ENCODE results near the gene KIF1B.
"Not testable (repeated sequence)": the region's sequence is repeated elsewhere in the genome, so short reads cannot be mapped to it uniquely, and the experiment has no call there.

The KIF1B gene

GRCh38 chr1:10185759-10186158, 24.6 kb upstream of the KIF1B start:
- no peak for TF ChIP-seq ZNF274 (IDR thresholded peaks at IDR 0.05; ENCODE audit: low read depth, low read length)

GRCh38 chr1:10186331-10187025, 23.9 kb upstream of the KIF1B start:
- H3K4me3 ChIP-seq (ENCODE audit: low read length), result no peak overlapping the region
- TF ChIP-seq ZNF274 (IDR thresholded peaks at IDR 0.05; ENCODE audit: low read depth, low read length), result no peak

More at GRCh38 chr1:10185759-10186158, 24.6 kb upstream of the KIF1B start:
- H3K4me3 ChIP-seq (ENCODE audit: low read length), result no peak overlapping the region

DNA sequence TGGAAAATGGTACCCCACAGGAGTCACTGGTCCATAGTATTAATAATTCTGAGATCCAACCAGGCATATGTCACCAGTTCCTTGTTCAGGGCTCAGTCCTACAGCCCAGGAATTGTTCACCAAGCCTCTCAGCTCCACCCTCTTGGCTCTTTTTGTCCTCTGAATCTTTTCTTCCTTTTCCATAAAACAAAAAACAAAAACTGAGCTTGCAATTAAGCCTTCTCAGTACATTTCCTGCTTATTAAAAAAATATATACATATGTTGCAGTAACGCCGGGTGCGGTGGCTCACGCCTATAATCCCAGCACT, 23.4 kb upstream of the KIF1B start:
- H3K4me3 ChIP-seq (ENCODE audit: low read length), result no peak overlapping the region
- TF ChIP-seq ZNF274 (IDR thresholded peaks at IDR 0.05; ENCODE audit: low read depth, low read length), result no peak

DNA sequence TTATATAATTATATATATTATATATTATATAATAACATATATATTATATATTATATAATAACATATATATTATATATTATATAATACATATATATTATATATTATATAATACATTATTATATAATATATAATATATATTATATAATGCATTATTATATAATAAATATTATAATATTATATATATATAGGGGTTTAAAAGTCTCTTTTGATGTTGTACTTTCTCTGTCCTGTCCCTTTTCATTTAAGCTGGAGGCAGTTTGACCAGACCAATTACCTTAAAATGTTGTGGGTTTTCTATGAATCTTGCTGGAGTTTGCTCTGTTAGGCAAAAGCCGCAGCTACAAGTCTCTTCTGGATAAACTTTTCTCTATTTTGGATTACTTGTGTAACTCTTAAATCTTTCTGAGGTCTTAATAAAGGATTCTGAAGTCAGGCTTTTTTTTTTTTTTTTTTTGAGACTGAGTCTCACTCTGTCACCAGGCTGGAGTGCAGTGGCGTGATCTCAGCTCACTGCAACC, 22.2 kb upstream of the KIF1B start:
- H3K4me3 ChIP-seq (ENCODE audit: low read length), result no peak overlapping the region
- TF ChIP-seq ZNF274 (IDR thresholded peaks at IDR 0.05; ENCODE audit: low read depth, low read length), result no peak

DNA sequence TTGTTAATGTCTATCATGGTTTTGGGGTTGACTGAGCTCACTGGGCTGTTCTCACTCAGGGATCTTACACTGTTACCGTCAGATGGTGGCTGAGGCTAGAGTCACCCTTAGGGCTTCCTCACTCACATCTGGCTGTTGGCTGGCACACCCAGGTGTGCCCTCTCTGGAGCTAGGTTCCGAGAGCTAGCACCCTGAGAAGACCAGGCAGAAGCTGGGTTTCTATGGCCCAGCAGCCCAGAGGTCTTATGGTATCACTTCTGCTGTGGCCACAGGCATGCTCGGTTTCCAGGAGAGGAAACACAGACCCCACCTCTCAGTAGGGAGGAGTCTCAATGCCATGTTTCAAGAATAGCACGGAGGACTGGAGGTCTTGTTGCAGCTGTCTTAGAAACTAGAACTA, 20.7 kb upstream of the KIF1B start:
- H3K4me3 ChIP-seq (ENCODE audit: low read length), result no peak overlapping the region
- TF ChIP-seq ZNF274 (IDR thresholded peaks at IDR 0.05; ENCODE audit: low read depth, low read length), result no peak

DNA sequence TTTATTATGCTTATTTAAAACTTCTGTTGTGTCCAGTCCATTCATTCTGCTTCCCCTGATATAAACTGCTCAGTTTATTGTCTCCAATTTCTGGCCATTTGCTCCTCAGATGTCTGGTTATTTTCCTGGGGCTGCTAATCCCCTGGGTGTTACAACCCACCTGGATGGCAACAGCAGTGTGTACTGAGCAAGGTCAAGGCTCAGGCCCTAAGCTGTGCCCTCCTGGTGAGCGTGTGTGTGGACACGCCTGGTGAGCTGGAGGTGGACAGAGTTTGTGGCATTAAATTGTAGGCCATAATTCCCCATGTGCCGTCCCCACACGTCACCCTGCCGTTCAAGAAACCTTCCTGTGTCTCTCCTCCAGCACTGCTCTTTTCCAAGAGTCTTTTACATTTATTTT, 18.1 kb upstream of the KIF1B start:
- no peak for TF ChIP-seq ZNF274 (IDR thresholded peaks at IDR 0.05; ENCODE audit: low read depth, low read length)

DNA sequence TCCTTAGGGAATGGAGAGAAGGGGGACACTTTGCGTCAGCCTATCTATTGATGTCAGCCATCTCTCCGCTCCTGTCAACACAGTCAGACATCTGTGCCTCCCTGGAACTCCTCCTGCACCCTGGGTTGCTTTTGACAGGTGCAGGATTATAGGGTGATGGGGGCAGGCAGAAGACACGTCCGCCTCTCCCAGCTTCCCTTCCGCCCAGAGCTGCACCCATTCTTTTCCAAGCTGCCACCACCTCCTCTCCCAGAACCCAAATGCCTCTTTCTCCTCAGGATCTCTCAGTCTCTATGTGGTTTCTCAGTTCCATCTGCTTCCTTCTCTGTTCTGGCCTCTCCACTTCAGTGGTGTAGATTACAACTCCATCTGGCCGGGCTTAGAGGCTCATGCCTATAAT, 17.1 kb upstream of the KIF1B start:
- TF ChIP-seq ZNF274 (IDR thresholded peaks at IDR 0.05; ENCODE audit: low read depth, low read length), result no peak
- no peak overlapping the region for H3K4me3 ChIP-seq (ENCODE audit: low read length)

More for the DNA sequence above, 18.1 kb upstream of the KIF1B start:
- H3K4me3 ChIP-seq (ENCODE audit: low read length), result no peak overlapping the region

DNA sequence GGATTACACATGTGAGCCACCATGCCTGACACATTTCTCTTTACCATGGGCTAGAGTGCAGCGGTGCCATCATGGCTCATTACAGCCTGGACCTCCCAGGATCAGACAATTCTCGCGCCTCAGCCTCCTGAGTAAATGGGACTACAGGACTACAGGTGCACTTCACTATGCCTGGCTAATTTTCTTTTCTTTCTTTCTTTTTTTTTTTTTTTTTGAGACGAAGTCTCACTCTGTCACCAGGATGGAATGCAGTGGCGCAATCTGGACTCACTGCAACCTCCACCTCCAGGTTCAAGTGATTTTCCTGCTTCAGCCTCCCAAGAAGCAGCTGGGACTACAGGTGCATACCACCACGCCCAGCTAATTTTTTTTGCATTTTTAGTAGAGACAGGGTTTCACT, 14.8 kb upstream of the KIF1B start:
- no peak overlapping the region for H3K4me3 ChIP-seq (ENCODE audit: low read length)
- TF ChIP-seq ZNF274 (IDR thresholded peaks at IDR 0.05; ENCODE audit: low read depth, low read length), result no peak

GRCh38 chr1:10196976-10197375, 13.4 kb upstream of the KIF1B start:
- H3K4me3 ChIP-seq (ENCODE audit: low read length), result no peak overlapping the region
- no peak for TF ChIP-seq ZNF274 (IDR thresholded peaks at IDR 0.05; ENCODE audit: low read depth, low read length)

DNA sequence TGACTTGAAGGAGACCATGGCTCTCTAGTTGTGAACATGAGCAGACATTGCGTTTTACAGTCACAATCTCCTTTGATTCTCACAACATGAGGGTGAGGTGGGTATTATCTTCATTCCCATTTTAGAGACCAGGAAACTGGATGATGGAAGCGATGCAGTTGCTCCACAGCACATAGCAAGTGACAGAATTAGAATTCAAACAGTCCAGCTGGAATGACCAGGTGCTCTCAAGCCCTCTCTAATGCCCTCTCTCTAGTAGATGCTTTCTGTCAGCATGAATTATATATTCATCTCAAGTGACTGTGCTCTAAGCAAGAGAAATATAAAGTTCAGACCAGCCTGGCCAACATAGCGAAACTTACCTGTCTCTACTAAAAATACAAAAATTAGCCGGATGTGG, 9.8 kb upstream of the KIF1B start:
- TF ChIP-seq ZNF274 (IDR thresholded peaks at IDR 0.05; ENCODE audit: low read depth, low read length), result no peak
- no peak overlapping the region for H3K4me3 ChIP-seq (ENCODE audit: low read length)

DNA sequence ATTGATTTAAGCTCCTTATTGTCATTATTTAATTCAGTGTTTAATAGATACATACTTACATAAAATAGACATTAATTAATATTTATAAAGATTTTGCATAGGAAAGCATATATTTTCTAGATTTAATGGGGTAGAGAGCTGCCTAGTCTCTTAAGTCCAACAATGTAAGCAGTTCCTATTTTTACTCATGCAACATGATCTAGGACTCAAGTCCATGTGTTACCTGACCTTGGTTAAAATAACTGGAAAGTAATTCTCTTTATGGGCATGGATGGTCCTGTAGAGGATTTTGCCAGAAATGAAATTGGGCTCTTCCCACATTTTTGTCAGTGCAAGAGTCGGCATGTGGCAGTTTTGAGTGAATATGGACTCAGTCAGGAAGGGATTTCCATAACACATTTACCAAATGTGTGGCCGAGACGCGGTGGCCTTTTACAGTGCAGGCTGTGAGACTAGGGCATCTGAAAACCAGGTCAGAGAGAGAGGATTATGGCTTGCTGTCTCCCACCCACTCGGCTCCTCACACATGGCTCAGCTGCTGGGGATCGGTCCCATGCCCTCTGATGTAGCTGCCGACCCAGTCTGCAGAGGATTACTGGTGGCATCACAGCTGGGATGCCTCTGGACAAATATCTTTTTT, 6.2 kb upstream of the KIF1B start:
- H3K4me3 ChIP-seq (ENCODE audit: low read length), result no peak overlapping the region
- no peak for TF ChIP-seq ZNF274 (IDR thresholded peaks at IDR 0.05; ENCODE audit: low read depth, low read length)

DNA sequence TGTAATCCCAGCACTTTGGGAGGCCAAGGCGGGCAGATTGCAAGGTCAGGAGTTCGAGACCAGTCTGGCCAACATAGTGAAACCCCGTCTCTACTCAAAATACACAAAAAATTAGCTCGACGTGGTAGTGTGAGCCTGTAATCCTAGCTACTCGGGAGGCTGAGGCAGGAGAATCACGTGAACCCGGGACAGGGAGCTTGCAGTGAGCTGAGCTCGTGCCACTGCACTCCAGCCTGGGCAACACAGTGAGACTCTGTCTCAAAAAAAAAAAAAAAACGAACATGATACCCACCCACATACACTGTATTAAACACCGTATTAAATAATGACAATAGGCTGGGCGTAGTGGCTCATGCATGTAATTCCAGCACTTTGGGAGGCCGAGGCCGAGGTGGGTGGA, 5.2 kb upstream of the KIF1B start:
- not testable (repeated sequence) for H3K4me3 ChIP-seq (ENCODE audit: low read length)

DNA sequence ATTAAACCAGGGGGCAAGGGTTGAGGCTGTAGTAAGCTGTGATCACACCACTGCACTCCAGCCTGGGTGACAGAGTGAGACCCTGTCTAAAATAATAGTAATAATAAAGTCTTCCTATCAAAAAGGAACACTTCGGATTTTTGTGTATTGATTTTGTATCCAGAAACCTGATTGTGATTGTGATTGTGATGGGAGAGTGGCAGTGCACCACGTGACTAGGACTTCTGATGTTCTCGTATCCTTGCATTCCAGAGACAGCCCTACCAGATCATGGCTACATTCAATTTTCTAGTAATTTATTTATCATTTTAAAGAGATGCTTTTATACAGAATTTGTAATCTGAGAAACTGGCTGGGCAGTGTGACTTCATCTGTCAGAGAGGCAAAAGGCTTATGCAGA, 2.6 kb upstream of the KIF1B start:
- H3K4me3 ChIP-seq (ENCODE audit: low read length), result no peak overlapping the region
- TF ChIP-seq ZNF274 (IDR thresholded peaks at IDR 0.05; ENCODE audit: low read depth, low read length), result no peak

- H3K4me3 ChIP-seq (ENCODE audit: low read length), result no peak overlapping the region
Measured at GRCh38 chr1:10208537-10208936, 1.8 kb upstream of the KIF1B start.

DNA sequence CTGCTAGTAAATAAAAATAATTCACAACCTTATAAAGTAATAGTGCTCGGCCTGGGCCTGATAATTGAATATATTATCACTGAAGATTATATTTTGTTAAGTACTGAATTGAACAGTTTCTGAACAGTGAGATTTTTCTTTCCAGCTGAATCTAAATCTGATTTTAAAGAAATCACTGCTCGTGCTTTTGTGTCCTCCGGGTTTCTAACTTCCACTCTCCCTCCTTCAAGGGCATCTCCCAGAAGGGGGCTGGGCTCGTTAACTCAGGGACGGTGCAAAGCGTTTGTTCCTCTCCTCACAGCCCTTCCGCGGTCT, 823 bp upstream of the KIF1B start:
- no peak for TF ChIP-seq ZNF274 (IDR thresholded peaks at IDR 0.05; ENCODE audit: low read depth, low read length)
- peak overlapping the region; percentile 56 for H3K4me3 ChIP-seq (ENCODE audit: low read length)

More at GRCh38 chr1:10208537-10208936, 1.8 kb upstream of the KIF1B start:
- no peak for TF ChIP-seq ZNF274 (IDR thresholded peaks at IDR 0.05; ENCODE audit: low read depth, low read length)
